GM12865 (cell line): ENCODE data around the gene KRTAP20-1.

Source experiments
- DNase-seq: peaks from one replicate; pipeline ENCODE4 v3.0.0; 2010; ENCODE audit warnings: low read depth
- H3K4me3 ChIP-seq: 2 replicates; pipeline ENCODE4 v1.5.1; 2011; ENCODE audit warnings: mild to moderate bottlenecking, low read depth, low read length, control low read depth
- TF ChIP-seq, protein P1 (sequence below): IDR thresholded peaks from 2 replicates; pipeline ENCODE4 v1.5.1; 2011; ENCODE audit warnings: low read length, control low read depth, low read depth, inconsistent platforms; ENCODE audit not compliant: insufficient read depth; ENCODE audit errors: missing control alignments

Gene KRTAP20-1

DNA sequence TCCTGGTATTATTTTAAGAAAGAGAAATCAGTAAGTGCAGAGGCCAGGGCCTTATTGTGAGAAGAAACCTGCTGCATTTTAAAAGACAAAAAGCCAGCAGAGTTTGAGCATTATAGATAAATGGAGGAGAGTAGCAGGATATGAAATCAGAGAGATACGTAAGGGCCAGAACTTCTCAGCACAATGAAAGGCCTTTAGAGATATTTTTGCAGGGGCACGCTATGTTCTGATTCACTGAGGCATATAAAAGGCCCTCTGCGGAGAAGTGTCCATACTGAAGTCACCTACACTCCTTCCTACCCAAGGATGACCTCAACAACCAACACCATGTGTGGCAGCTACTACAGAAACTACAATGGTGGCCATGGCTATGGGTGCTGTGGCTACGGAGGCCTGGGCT lies 24.1 kb upstream of the KRTAP20-1 start, which contains the start of gene KRTAP6-3:
Gene KRTAP6-3 (plus strand): TSS at position 301 of the 400 bp plus-strand sequence. CDS start 6 bp downstream, at position 307.
- DNase-seq = no peak
- TF ChIP-seq, protein P1, sequence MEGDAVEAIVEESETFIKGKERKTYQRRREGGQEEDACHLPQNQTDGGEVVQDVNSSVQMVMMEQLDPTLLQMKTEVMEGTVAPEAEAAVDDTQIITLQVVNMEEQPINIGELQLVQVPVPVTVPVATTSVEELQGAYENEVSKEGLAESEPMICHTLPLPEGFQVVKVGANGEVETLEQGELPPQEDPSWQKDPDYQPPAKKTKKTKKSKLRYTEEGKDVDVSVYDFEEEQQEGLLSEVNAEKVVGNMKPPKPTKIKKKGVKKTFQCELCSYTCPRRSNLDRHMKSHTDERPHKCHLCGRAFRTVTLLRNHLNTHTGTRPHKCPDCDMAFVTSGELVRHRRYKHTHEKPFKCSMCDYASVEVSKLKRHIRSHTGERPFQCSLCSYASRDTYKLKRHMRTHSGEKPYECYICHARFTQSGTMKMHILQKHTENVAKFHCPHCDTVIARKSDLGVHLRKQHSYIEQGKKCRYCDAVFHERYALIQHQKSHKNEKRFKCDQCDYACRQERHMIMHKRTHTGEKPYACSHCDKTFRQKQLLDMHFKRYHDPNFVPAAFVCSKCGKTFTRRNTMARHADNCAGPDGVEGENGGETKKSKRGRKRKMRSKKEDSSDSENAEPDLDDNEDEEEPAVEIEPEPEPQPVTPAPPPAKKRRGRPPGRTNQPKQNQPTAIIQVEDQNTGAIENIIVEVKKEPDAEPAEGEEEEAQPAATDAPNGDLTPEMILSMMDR = no peak
- H3K4me3 ChIP-seq = no peak within 1 kb of the TSS

DNA sequence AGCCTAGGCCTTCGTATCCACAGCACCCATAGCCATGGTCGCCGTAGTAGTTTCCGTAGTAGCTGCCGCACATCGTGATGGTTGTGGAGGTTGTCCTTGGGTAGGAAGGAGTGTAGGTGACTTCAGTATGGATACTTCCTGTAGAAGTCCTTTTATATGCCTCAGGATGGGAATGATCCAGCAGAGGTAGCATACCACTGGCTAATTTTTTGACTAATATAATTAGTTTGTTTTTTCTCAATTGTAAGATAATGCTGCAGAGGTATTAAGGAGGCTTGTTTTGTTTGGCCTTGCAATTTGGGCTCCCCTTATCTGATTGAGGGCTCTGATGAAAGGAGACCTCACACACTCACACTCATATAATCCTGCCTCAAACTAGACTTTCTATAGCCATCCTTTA lies 17.4 kb upstream of the KRTAP20-1 start, which contains the start of gene KRTAP6-2:
Gene KRTAP6-2 (minus strand): TSS at position 101 of the 400 bp plus-strand sequence. CDS start 28 bp downstream, at position 73.
- no peak within 1 kb of the TSS for H3K4me3 ChIP-seq
- DNase-seq = no peak
- TF ChIP-seq, protein P1 = no peak

DNA sequence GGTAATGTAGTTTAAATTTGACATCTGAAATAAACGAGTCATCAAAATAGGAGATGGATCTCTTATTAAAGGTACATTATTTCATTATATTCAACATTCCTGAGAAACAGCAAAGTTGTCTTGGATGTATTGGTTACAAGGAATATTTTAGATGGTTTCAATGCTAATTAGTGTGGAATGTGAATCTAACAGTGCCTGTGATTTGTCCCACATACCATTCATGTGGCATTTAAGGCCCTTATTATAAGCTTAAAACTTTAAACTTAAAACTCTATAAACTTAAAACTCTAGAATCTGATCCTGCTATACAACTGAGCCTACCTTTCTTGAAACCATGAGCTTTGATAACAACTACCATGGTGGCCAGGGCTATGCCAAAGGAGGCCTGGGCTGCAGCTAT lies 15.4 kb upstream of the KRTAP20-1 start, which contains the start of gene KRTAP22-1:
Gene KRTAP22-1 (plus strand): TSS at position 301 of the 400 bp plus-strand sequence.
- DNase-seq = no peak
- TF ChIP-seq, protein P1 = no peak
- H3K4me3 ChIP-seq = no peak within 1 kb of the TSS

DNA sequence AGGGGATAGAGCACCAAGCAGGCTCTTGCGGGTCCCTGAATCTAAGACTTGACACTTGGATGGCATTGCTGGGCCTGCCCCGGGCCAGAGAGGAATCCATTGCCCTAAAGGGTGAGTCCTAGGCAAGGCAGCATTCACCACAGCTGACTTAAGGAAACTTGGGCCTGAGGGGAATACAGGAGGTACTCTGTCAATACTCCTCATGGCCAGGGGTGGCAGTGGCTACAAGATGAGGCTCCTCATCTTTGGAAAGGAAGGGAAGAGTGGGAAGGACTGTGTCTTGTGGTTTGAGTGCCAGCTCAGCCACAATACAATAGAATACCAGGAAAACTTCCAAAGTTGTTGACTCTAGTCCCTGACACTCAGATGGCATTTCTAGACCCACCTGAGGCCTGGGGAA lies 10.3 kb upstream of the KRTAP20-1 start:
- no peak overlapping the region for H3K4me3 ChIP-seq
- no peak for DNase-seq
- TF ChIP-seq, protein P1 = no peak

DNA sequence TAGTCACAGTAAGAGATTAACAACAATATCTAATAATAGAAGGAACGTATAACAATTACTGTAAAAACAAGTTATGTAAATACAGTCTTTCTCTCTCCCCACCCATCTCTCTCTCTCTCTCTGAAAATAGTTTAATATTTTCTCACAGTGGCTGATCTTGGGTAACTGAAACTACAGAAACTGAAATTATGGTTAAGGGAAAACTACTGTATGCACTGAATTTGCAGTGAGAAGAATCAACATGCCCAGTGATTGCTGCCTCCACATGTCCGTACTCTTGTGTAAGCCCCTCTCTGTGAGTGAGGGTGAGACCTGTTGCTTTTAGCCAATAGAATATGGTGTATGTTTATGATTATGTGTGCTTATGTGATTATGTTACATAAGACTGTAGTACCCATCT lies 4.1 kb upstream of the KRTAP20-1 start:
- TF ChIP-seq, protein P1 = no peak
- no peak for DNase-seq
- H3K4me3 ChIP-seq = no peak overlapping the region

DNA sequence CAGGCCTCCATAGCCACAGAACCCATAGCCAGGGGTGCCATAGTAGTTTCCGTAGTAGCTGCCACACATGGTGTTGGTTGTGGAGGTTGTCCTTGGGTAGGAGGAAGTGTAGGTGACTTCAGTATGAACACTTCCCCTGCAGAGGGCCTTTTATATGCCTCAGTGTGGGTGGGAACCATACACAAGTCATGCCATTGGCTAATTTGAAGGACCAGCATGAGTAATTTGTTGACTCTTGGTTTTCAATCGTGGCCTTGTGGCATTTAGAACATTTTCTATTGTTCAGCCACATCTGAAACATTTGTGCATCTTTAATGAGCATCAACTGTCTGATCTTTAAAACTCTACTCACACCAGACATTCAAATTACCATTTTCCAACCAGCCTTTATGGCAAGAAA lies 2.4 kb upstream of the KRTAP20-1 start, which contains the start of gene KRTAP6-1:
Gene KRTAP6-1 (minus strand): TSS at position 95 of the 400 bp plus-strand sequence. CDS start 26 bp downstream, at position 69.
- no peak within 1 kb of the TSS for H3K4me3 ChIP-seq
- no peak for DNase-seq
- TF ChIP-seq, protein P1 = no peak

DNA sequence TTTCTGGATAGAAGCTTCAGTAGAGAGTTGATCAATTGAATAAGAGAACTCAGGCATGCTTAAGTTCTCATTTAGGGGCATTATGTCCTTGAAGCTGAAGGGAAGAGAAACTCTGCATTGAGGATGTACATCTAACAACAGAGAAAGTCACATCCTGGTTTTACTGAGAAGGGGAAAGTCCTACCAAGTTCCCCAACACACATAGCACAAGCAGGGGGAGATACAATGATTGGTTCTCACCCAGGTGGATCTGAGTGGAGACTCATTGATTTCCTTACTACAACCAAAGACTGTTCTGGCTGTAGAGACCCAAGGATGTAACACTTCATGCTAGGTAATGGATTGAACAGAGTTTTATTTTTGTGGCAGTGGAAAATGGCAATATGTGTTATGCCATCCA lies 1.0 kb upstream of the KRTAP20-1 start:
- no peak overlapping the region for H3K4me3 ChIP-seq
- DNase-seq = no peak
- TF ChIP-seq, protein P1 = no peak
